ENCODE data around the gene WASL. TPM values are rescaled to one million over a fixed set of nuclear protein-coding genes. Genes with fewer than 3 reads are reported as not detected.

The WASL gene
- total RNA-seq, 1 donor from 2014 or later = 33.7 TPM

- no peak for TF ChIP-seq CTCF (IDR thresholded peaks at IDR 0.05; ENCODE audit: unreplicated experiment)
- no peak for DNase-seq (ENCODE audit: low spot score)
- no peak overlapping the region for H3K4me3 Mint-ChIP-seq (ENCODE audit: unreplicated experiment)
- no peaks in the 10 kb centered on the region for H3K36me3 Mint-ChIP-seq (ENCODE audit: low read depth, unreplicated experiment)
- H3K4me1 Mint-ChIP-seq (ENCODE audit: unreplicated experiment) = no peaks in the 10 kb centered on the region
- peaks cover 5% of the 10 kb centered on the region for H3K27me3 Mint-ChIP-seq (ENCODE audit: unreplicated experiment)
- no peak overlapping the region for H3K27ac Mint-ChIP-seq (ENCODE audit: unreplicated experiment)
- no peaks in the 10 kb centered on the region for H3K9me3 Mint-ChIP-seq (ENCODE audit: unreplicated experiment)
These were observed 82.3 kb downstream of the WASL start for GRCh38 chr7:123666492-123666891.

- H3K4me3 Mint-ChIP-seq (ENCODE audit: unreplicated experiment) = no peak overlapping the region
- peaks cover 5% of the 10 kb centered on the region for H3K27me3 Mint-ChIP-seq (ENCODE audit: unreplicated experiment)
- H3K36me3 Mint-ChIP-seq (ENCODE audit: low read depth, unreplicated experiment) = no peaks in the 10 kb centered on the region
- H3K9me3 Mint-ChIP-seq (ENCODE audit: unreplicated experiment) = no peaks in the 10 kb centered on the region
- H3K4me1 Mint-ChIP-seq (ENCODE audit: unreplicated experiment) = no peaks in the 10 kb centered on the region
- TF ChIP-seq CTCF (IDR thresholded peaks at IDR 0.05; ENCODE audit: unreplicated experiment) = no peak
- no peak for DNase-seq (ENCODE audit: low spot score)
- H3K27ac Mint-ChIP-seq (ENCODE audit: unreplicated experiment) = no peak overlapping the region
These were observed 82.9 kb downstream of the WASL start for GRCh38 chr7:123665896-123666295.

GRCh38 chr7:123665157-123665556 is 83.6 kb downstream of the WASL start:
- H3K36me3 Mint-ChIP-seq (ENCODE audit: low read depth, unreplicated experiment) = no peaks in the 10 kb centered on the region
- no peak overlapping the region for H3K27ac Mint-ChIP-seq (ENCODE audit: unreplicated experiment)
- TF ChIP-seq CTCF (IDR thresholded peaks at IDR 0.05; ENCODE audit: unreplicated experiment) = no peak
- no peak for DNase-seq (ENCODE audit: low spot score)
- no peaks in the 10 kb centered on the region for H3K9me3 Mint-ChIP-seq (ENCODE audit: unreplicated experiment)
- H3K27me3 Mint-ChIP-seq (ENCODE audit: unreplicated experiment) = peaks cover 5% of the 10 kb centered on the region
- H3K4me1 Mint-ChIP-seq (ENCODE audit: unreplicated experiment) = no peaks in the 10 kb centered on the region
- H3K4me3 Mint-ChIP-seq (ENCODE audit: unreplicated experiment) = no peak overlapping the region

- Mint-ChIP-seq H3K27ac (ENCODE audit: unreplicated experiment) (no peak overlapping the region), H3K27me3 (ENCODE audit: unreplicated experiment) (peaks cover 12% of the 10 kb centered on the region), H3K36me3 (ENCODE audit: low read depth, unreplicated experiment) (no peaks in the 10 kb centered on the region), H3K4me3 (ENCODE audit: unreplicated experiment) (no peak overlapping the region), H3K4me1 (ENCODE audit: unreplicated experiment) (no peaks in the 10 kb centered on the region), H3K9me3 (ENCODE audit: unreplicated experiment) (no peaks in the 10 kb centered on the region)
- no peak for TF ChIP-seq CTCF (IDR thresholded peaks at IDR 0.05; ENCODE audit: unreplicated experiment)
- DNase-seq (ENCODE audit: low spot score) = no peak
These were observed 85.6 kb downstream of the WASL start for GRCh38 chr7:123663200-123663599.

GRCh38 chr7:123662755-123663154 is 86.0 kb downstream of the WASL start:
- Mint-ChIP-seq H3K36me3 (ENCODE audit: low read depth, unreplicated experiment) (no peaks in the 10 kb centered on the region), H3K27me3 (ENCODE audit: unreplicated experiment) (peaks cover 12% of the 10 kb centered on the region), H3K9me3 (ENCODE audit: unreplicated experiment) (no peaks in the 10 kb centered on the region), H3K4me3 (ENCODE audit: unreplicated experiment) (no peak overlapping the region), H3K27ac (ENCODE audit: unreplicated experiment) (no peak overlapping the region), H3K4me1 (ENCODE audit: unreplicated experiment) (no peaks in the 10 kb centered on the region)
- no peak for DNase-seq (ENCODE audit: low spot score)
- no peak for TF ChIP-seq CTCF (IDR thresholded peaks at IDR 0.05; ENCODE audit: unreplicated experiment)

Data from endothelial cell (in vitro differentiated cells).